ENCODE data around the gene ATP9A. TPM values are rescaled to one million over a fixed set of nuclear protein-coding genes. Genes with fewer than 3 reads are reported as not detected.

Gene ATP9A
- total RNA-seq, 1 donor from 2014 or later, result 35.8 TPM

- Histone ChIP-seq H3K36me3 (no peaks in the 10 kb centered on the region), H3K27ac (no peak overlapping the region), H3K4me1 (peaks cover 31% of the 10 kb centered on the region), H3K4me3 (no peak overlapping the region), H3K9me3 (no peaks in the 10 kb centered on the region), H3K27me3 (no peaks in the 10 kb centered on the region)
- no peak for TF ChIP-seq CTCF (IDR thresholded peaks at IDR 0.05)
- TF ChIP-seq POLR2AphosphoS5 (IDR thresholded peaks at IDR 0.05; ENCODE audit: insufficient read depth in 1 of 2, low read depth in 1 of 2), result no peak
- TF ChIP-seq POLR2A (IDR thresholded peaks at IDR 0.05), result no peak
- intact Hi-C loops (cut with DNase I), result no loop called here
- DNase-seq (ENCODE audit: extremely low spot score in 2 of 2), result no peak
Measured at GRCh38 chr20:51634877-51635276, 133.3 kb downstream of the ATP9A start.

- intact Hi-C loops (cut with DNase I), result no loop called here
- no peaks in the 10 kb centered on the region for H3K36me3 ChIP-seq
- no peak overlapping the region for H3K27ac ChIP-seq
- DNase-seq (ENCODE audit: extremely low spot score in 2 of 2), result no peak
- peaks cover 38% of the 10 kb centered on the region for H3K4me1 ChIP-seq
- H3K27me3 ChIP-seq, result no peaks in the 10 kb centered on the region
- TF ChIP-seq POLR2A (IDR thresholded peaks at IDR 0.05), result no peak
- TF ChIP-seq POLR2AphosphoS5 (IDR thresholded peaks at IDR 0.05; ENCODE audit: insufficient read depth in 1 of 2, low read depth in 1 of 2), result no peak
- no peak for TF ChIP-seq CTCF (IDR thresholded peaks at IDR 0.05)
- H3K4me3 ChIP-seq, result no peak overlapping the region
- H3K9me3 ChIP-seq, result no peaks in the 10 kb centered on the region
Measured at GRCh38 chr20:51634257-51634656, 133.9 kb downstream of the ATP9A start.

GRCh38 chr20:51633430-51633829 lies 134.8 kb downstream of the ATP9A start:
- intact Hi-C loops (cut with DNase I), result no loop called here
- TF ChIP-seq CTCF (IDR thresholded peaks at IDR 0.05) (no peak), POLR2AphosphoS5 (IDR thresholded peaks at IDR 0.05; ENCODE audit: insufficient read depth in 1 of 2, low read depth in 1 of 2) (no peak), POLR2A (IDR thresholded peaks at IDR 0.05) (no peak)
- Histone ChIP-seq H3K27ac (peak overlapping the region; percentile 76), H3K4me1 (peaks cover 38% of the 10 kb centered on the region), H3K27me3 (no peaks in the 10 kb centered on the region), H3K9me3 (no peaks in the 10 kb centered on the region), H3K4me3 (no peak overlapping the region), H3K36me3 (no peaks in the 10 kb centered on the region)
- DNase-seq (ENCODE audit: extremely low spot score in 2 of 2), result no peak

- no peak for DNase-seq (ENCODE audit: extremely low spot score in 2 of 2)
- intact Hi-C loops (cut with DNase I), result no loop called here
- Histone ChIP-seq H3K4me3 (no peak overlapping the region), H3K4me1 (peaks cover 38% of the 10 kb centered on the region), H3K27me3 (no peaks in the 10 kb centered on the region), H3K36me3 (no peaks in the 10 kb centered on the region), H3K27ac (peak overlapping the region; percentile 76), H3K9me3 (no peaks in the 10 kb centered on the region)
- TF ChIP-seq POLR2A (IDR thresholded peaks at IDR 0.05), result no peak
- TF ChIP-seq POLR2AphosphoS5 (IDR thresholded peaks at IDR 0.05; ENCODE audit: insufficient read depth in 1 of 2, low read depth in 1 of 2), result no peak
- no peak for TF ChIP-seq CTCF (IDR thresholded peaks at IDR 0.05)
Measured at GRCh38 chr20:51631953-51632352, 136.2 kb downstream of the ATP9A start.

GRCh38 chr20:51631011-51631950 lies 136.9 kb downstream of the ATP9A start:
- TF ChIP-seq CTCF (IDR thresholded peaks at IDR 0.05) (no peak), POLR2AphosphoS5 (IDR thresholded peaks at IDR 0.05; ENCODE audit: insufficient read depth in 1 of 2, low read depth in 1 of 2) (peak; percentile 94 to 96)
- Histone ChIP-seq H3K27me3 (no peaks in the 10 kb centered on the region), H3K36me3 (no peaks in the 10 kb centered on the region), H3K4me3 (no peak overlapping the region), H3K27ac (peak overlapping the region; percentile 76), H3K4me1 (peaks cover 38% of the 10 kb centered on the region), H3K9me3 (no peaks in the 10 kb centered on the region)
- intact Hi-C loops (cut with DNase I), result no loop called here
- peak in 1 of 2 donors; percentile 96 for DNase-seq (ENCODE audit: extremely low spot score in 2 of 2)
